HepG2 (cell line): ENCODE results near the gene TEX261. TPM values are rescaled to one million over a fixed set of nuclear protein-coding genes. Genes with fewer than 3 reads are reported as not detected.
A peak's percentile ranks its signal among the peaks of the same experiment; 100 is the strongest.

ENCODE experiments used
- ATF7-NPFF ChIP-seq: sonication (generic); formaldehyde crosslinking; IDR thresholded peaks from 2 replicates; pipeline ENCODE4 v1.8.1; 2023; ENCODE audit warnings: mild to moderate bottlenecking, low read depth, missing genetic modification reagents, moderate library complexity
- HOXA3 ChIP-seq: sonication (generic); formaldehyde crosslinking; IDR thresholded peaks from 2 replicates; pipeline ENCODE4 v1.5.0; 2020; ENCODE audit warnings: missing genetic modification reagents
- KDM2A ChIP-seq: sonication (generic); formaldehyde crosslinking; IDR thresholded peaks from 2 replicates; pipeline ENCODE4 v1.4.0; 2020; ENCODE audit warnings: low read depth, missing genetic modification reagents, borderline replicate concordance
- MEF2D ChIP-seq: sonication (generic); formaldehyde crosslinking; IDR thresholded peaks from 2 replicates; pipeline ENCODE4 v1.5.1; 2020; ENCODE audit warnings: mild to moderate bottlenecking, missing genetic modification reagents
- MYC ChIP-seq: sonication (generic); formaldehyde crosslinking; IDR thresholded peaks from 2 replicates; pipeline ENCODE4 v1.9.0; 2021; ENCODE audit warnings: missing genetic modification reagents, borderline replicate concordance
- ZNF225 ChIP-seq: sonication (generic); formaldehyde crosslinking; IDR thresholded peaks from 2 replicates; pipeline ENCODE4 v1.4.0; 2020; ENCODE audit warnings: mild to moderate bottlenecking, missing genetic modification reagents
- ZNF235 ChIP-seq: sonication (generic); formaldehyde crosslinking; IDR thresholded peaks from 2 replicates; pipeline ENCODE4 v1.8.1; 2023; ENCODE audit warnings: mild to moderate bottlenecking, missing genetic modification reagents, borderline replicate concordance
- ZNF343 ChIP-seq: sonication (generic); formaldehyde crosslinking; IDR thresholded peaks from 2 replicates; pipeline ENCODE4 v1.4.0; 2020; ENCODE audit warnings: mild to moderate bottlenecking, missing genetic modification reagents
- ZNF761 ChIP-seq: sonication (generic); formaldehyde crosslinking; conservative IDR thresholded peaks from 2 replicates; pipeline ENCODE4 v1.4.0; 2020; ENCODE audit warnings: mild to moderate bottlenecking, missing genetic modification reagents
- polyA plus RNA-seq, 8 experiments: library from polyadenylated mRNA; depleted of rRNA in 3 of 8; stranded (reverse) in 7 of 8; unstranded in 1 of 8; fragments of >200 nt; fragmentation: Illumina TruSeq in 4 of 8; extraction: Trizol in 4 of 8; gene quantifications; 2 replicates each; pipeline versions ENCODE4 v1.2.1 to v1.2.3, GENCODE V29; 2011 to 2016; ENCODE audit warnings: low read depth in 4 of 8, missing spikeins in 1 of 8, mixed read lengths in 1 of 8; ENCODE audit not compliant: insufficient read depth in 1 of 8
- total RNA-seq, 5 experiments: library from RNA; depleted of rRNA; stranded (reverse); fragments of >200 nt; fragmentation: Illumina TruSeq; extraction: Trizol; gene quantifications; 2 replicates each; pipeline ENCODE4 v1.2.3, GENCODE V29; 2016; ENCODE audit warnings: low read depth in 1 of 5
- TF ChIP-seq, protein P1 (sequence below): sonication (generic); formaldehyde crosslinking; IDR thresholded peaks from one replicate; pipeline ENCODE4 v1.5.1; 2020; ENCODE audit warnings: mild to moderate bottlenecking, missing genetic modification reagents; ENCODE audit errors: not compliant biosample characterization
- TF ChIP-seq, protein P2 (sequence below): sonication (generic); formaldehyde crosslinking; IDR thresholded peaks from 2 replicates; pipeline ENCODE4 v1.5.1; 2020; ENCODE audit warnings: mild to moderate bottlenecking, moderate library complexity, missing genetic modification reagents
- TF ChIP-seq, protein P3 (sequence below): sonication (generic); formaldehyde crosslinking; IDR thresholded peaks from 2 replicates; pipeline ENCODE4 v1.5.0; 2020; ENCODE audit warnings: mild to moderate bottlenecking, missing genetic modification reagents
- TF ChIP-seq, protein P4 (sequence below): sonication (generic); formaldehyde crosslinking; IDR thresholded peaks from 2 replicates; pipeline ENCODE4 v1.4.0; 2020; ENCODE audit warnings: missing genetic modification reagents
- TF ChIP-seq, protein P5 (sequence below): sonication (generic); formaldehyde crosslinking; IDR thresholded peaks from 2 replicates; pipeline ENCODE4 v1.8.0; 2022; ENCODE audit warnings: missing genetic modification reagents, mild to moderate bottlenecking, borderline replicate concordance

TEX261 gene
- total and polyA plus RNA-seq, 2 of the 13 experiments (the other 11 are each of a cell fraction or from before 2014, with no cell fraction given), result 43.8 to 78.7 TPM

DNA sequence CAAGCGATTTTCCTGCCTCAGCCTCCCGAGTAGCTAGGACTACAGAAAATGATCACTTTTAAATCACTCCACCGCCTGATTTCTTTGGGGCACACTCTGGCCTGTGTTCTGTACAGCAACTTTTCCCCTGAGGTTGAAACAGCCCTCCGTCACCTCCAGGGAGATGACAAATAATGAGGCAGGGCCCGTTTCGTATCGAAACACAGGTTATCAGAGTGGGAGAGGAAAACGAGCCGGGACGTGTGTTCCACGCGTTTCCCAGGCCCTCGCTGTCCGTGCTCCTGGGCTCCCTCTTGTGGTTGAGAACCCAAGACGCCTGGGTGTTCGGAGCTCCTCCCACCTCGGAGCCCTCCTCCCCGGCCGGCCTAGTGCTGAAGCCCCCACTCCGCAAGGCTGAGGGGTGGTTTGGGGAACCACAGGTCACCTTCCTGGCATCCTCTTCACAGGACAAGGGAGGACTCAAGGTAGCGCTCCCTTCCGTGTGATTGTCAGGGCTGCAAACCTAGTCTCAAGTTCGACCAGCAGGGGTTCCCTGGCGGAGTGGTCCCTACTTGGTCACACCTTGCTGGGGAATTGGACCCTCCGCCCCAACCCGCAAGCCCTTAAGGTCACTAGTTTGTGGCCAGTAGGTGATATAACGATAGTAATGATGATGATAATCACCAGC, 46.2 kb downstream of the TEX261 start (continued):
- TF ChIP-seq, protein P1, sequence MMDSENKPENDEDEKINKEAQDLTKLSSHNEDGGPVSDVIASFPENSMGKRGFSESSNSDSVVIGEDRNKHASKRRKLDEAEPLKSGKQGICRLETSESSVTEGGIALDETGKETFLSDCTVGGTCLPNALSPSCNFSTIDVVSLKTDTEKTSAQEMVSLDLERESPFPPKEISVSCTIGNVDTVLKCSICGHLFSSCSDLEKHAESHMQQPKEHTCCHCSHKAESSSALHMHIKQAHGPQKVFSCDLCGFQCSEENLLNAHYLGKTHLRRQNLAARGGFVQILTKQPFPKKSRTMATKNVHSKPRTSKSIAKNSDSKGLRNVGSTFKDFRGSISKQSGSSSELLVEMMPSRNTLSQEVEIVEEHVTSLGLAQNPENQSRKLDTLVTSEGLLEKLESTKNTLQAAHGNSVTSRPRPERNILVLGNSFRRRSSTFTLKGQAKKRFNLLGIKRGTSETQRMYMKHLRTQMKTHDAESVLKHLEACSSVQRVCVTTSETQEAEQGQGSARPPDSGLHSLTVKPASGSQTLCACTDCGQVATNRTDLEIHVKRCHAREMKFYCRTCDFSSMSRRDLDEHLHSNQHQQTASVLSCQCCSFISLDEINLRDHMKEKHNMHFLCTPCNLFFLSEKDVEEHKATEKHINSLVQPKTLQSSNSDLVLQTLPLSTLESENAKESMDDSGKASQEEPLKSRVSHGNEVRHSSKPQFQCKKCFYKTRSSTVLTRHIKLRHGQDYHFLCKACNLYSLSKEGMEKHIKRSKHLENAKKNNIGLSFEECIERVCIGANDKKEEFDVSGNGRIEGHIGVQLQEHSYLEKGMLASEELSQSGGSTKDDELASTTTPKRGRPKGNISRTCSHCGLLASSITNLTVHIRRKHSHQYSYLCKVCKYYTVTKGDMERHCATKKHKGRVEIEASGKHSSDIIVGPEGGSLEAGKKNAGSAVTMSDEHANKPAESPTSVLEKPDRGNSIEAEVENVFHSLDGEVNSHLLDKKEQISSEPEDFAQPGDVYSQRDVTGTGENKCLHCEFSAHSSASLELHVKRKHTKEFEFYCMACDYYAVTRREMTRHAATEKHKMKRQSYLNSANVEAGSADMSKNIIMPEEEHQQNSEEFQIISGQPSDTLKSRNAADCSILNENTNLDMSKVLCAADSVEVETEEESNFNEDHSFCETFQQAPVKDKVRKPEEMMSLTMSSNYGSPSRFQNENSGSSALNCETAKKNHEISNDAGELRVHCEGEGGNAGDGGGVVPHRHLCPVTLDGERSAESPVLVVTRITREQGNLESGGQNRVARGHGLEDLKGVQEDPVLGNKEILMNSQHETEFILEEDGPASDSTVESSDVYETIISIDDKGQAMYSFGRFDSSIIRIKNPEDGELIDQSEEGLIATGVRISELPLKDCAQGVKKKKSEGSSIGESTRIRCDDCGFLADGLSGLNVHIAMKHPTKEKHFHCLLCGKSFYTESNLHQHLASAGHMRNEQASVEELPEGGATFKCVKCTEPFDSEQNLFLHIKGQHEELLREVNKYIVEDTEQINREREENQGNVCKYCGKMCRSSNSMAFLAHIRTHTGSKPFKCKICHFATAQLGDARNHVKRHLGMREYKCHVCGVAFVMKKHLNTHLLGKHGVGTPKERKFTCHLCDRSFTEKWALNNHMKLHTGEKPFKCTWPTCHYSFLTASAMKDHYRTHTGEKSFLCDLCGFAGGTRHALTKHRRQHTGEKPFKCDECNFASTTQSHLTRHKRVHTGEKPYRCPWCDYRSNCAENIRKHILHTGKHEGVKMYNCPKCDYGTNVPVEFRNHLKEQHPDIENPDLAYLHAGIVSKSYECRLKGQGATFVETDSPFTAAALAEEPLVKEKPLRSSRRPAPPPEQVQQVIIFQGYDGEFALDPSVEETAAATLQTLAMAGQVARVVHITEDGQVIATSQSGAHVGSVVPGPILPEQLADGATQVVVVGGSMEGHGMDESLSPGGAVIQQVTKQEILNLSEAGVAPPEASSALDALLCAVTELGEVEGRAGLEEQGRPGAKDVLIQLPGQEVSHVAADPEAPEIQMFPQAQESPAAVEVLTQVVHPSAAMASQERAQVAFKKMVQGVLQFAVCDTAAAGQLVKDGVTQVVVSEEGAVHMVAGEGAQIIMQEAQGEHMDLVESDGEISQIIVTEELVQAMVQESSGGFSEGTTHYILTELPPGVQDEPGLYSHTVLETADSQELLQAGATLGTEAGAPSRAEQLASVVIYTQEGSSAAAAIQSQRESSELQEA (CRISPR knock-in tag), result peak; percentile 39
- peak; percentile 79 for TF ChIP-seq MYC (CRISPR knock-in tag)
- TF ChIP-seq, protein P2, sequence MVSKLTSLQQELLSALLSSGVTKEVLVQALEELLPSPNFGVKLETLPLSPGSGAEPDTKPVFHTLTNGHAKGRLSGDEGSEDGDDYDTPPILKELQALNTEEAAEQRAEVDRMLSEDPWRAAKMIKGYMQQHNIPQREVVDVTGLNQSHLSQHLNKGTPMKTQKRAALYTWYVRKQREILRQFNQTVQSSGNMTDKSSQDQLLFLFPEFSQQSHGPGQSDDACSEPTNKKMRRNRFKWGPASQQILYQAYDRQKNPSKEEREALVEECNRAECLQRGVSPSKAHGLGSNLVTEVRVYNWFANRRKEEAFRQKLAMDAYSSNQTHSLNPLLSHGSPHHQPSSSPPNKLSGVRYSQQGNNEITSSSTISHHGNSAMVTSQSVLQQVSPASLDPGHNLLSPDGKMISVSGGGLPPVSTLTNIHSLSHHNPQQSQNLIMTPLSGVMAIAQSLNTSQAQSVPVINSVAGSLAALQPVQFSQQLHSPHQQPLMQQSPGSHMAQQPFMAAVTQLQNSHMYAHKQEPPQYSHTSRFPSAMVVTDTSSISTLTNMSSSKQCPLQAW (CRISPR knock-in tag), result peak; percentile 75
- peak; percentile 48; the same call in 1 of the 2 replicates for TF ChIP-seq ATF7-NPFF
- no peak for TF ChIP-seq ZNF343
- TF ChIP-seq ZNF761 (CRISPR knock-in tag), result peak; percentile 72; the same call in 1 of the 2 replicates
- TF ChIP-seq, protein P3, sequence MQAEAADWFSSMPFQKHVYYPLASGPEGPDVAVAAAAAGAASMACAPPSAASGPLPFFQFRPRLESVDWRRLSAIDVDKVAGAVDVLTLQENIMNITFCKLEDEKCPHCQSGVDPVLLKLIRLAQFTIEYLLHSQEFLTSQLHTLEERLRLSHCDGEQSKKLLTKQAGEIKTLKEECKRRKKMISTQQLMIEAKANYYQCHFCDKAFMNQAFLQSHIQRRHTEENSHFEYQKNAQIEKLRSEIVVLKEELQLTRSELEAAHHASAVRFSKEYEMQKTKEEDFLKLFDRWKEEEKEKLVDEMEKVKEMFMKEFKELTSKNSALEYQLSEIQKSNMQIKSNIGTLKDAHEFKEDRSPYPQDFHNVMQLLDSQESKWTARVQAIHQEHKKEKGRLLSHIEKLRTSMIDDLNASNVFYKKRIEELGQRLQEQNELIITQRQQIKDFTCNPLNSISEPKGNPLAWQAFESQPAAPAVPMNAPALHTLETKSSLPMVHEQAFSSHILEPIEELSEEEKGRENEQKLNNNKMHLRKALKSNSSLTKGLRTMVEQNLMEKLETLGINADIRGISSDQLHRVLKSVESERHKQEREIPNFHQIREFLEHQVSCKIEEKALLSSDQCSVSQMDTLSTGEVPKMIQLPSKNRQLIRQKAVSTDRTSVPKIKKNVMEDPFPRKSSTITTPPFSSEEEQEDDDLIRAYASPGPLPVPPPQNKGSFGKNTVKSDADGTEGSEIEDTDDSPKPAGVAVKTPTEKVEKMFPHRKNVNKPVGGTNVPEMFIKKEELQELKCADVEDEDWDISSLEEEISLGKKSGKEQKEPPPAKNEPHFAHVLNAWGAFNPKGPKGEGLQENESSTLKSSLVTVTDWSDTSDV, result 0 out of 2 replicates have a peak, but pooled peaks have one; percentile 58
- peak; percentile 55; the same call in 1 of the 2 replicates for TF ChIP-seq HOXA3 (CRISPR knock-in tag)
- TF ChIP-seq ZNF225, result peak; percentile 77
- TF ChIP-seq, protein P4, sequence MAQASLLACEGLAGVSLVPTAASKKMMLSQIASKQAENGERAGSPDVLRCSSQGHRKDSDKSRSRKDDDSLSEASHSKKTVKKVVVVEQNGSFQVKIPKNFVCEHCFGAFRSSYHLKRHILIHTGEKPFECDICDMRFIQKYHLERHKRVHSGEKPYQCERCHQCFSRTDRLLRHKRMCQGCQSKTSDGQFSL (CRISPR knock-in tag), result peak; percentile 64; the same call in 1 of the 2 replicates
- TF ChIP-seq, protein P5, sequence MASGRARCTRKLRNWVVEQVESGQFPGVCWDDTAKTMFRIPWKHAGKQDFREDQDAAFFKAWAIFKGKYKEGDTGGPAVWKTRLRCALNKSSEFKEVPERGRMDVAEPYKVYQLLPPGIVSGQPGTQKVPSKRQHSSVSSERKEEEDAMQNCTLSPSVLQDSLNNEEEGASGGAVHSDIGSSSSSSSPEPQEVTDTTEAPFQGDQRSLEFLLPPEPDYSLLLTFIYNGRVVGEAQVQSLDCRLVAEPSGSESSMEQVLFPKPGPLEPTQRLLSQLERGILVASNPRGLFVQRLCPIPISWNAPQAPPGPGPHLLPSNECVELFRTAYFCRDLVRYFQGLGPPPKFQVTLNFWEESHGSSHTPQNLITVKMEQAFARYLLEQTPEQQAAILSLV (CRISPR knock-in tag), result no peak
- no peak for TF ChIP-seq ZNF235 (CRISPR knock-in tag)
- TF ChIP-seq KDM2A (CRISPR knock-in tag), result peak; percentile 86; the same call in 1 of the 2 replicates
- peak; percentile 56 for TF ChIP-seq MEF2D (CRISPR knock-in tag)
